ENCODE measurements around the gene SET. TPM values are rescaled to one million over a fixed set of nuclear protein-coding genes. Genes with fewer than 3 reads are reported as not detected.

SET gene
- total and polyA plus RNA-seq, 2 of the 13 experiments (the other 11 are each of a cell fraction or from before 2014, with no cell fraction given), result 94.2 to 611 TPM

- no peak for TF ChIP-seq ZBTB4 (CRISPR knock-in tag; IDR thresholded peaks at IDR 0.05; ENCODE audit: borderline replicate concordance)
- TF ChIP-seq NPAS2 (CRISPR knock-in tag; IDR thresholded peaks at IDR 0.05; ENCODE audit: borderline replicate concordance), result no peak
- TF ChIP-seq ZBTB21 (CRISPR knock-in tag; IDR thresholded peaks at IDR 0.05), result no peak
- TF ChIP-seq ZNF580 (CRISPR knock-in tag; IDR thresholded peaks at IDR 0.05; ENCODE audit: borderline replicate concordance, low read depth), result peak; percentile 44; the same call in 1 of the 2 replicates
- peak; percentile 100 for TF ChIP-seq SP4 (CRISPR knock-in tag; IDR thresholded peaks at IDR 0.05)
- peak; percentile 58 for TF ChIP-seq SP5 (CRISPR knock-in tag; IDR thresholded peaks at IDR 0.05; ENCODE audit: borderline replicate concordance, low read depth)
- no peak for TF ChIP-seq CSRNP2 (CRISPR knock-in tag; conservative IDR thresholded peaks at IDR 0.05; ENCODE audit: low read depth)
- no peak for TF ChIP-seq ETV6 (CRISPR knock-in tag; conservative IDR thresholded peaks at IDR 0.05)
- TF ChIP-seq PHF21A (CRISPR knock-in tag; IDR thresholded peaks at IDR 0.05), result peak; percentile 55; the same call in 1 of the 2 replicates
- no peak; the same call in 1 of the 2 replicates for TF ChIP-seq ZNF124 (CRISPR knock-in tag; IDR thresholded peaks at IDR 0.05)
- TF ChIP-seq PCBP1 (IDR thresholded peaks at IDR 0.05; ENCODE audit: borderline replicate concordance, low read depth, low read length), result no peak
- TF ChIP-seq NFE2L1 (CRISPR knock-in tag; IDR thresholded peaks at IDR 0.05; ENCODE audit: borderline replicate concordance), result no peak
- TF ChIP-seq ZIK1 (CRISPR knock-in tag; IDR thresholded peaks at IDR 0.05; ENCODE audit: borderline replicate concordance, low read depth), result no peak
- 0 out of 2 replicates have a peak, but pooled peaks have one; percentile 52 for TF ChIP-seq ZNF3 (CRISPR knock-in tag; IDR thresholded peaks at IDR 0.05)
- no peak for TF ChIP-seq POLR2AphosphoS2 (IDR thresholded peaks at IDR 0.05; ENCODE audit: low read depth, low read length)
- TF ChIP-seq RORA (CRISPR knock-in tag; IDR thresholded peaks at IDR 0.05), result no peak
- TF ChIP-seq NFYB (CRISPR knock-in tag; IDR thresholded peaks at IDR 0.05), result peak; percentile 95
- peak; percentile 77; the same call in 1 of the 2 replicates for TF ChIP-seq MXD3 (CRISPR knock-in tag; IDR thresholded peaks at IDR 0.05)
- TF ChIP-seq TFDP1 (CRISPR knock-in tag; IDR thresholded peaks at IDR 0.05; ENCODE audit: borderline replicate concordance), result peak; percentile 89
- no peak for TF ChIP-seq ZNF160 (CRISPR knock-in tag; IDR thresholded peaks at IDR 0.05)
- no peak; the same call in 1 of the 2 replicates for TF ChIP-seq CREM (IDR thresholded peaks at IDR 0.05)
- no peak for TF ChIP-seq CREM (CRISPR knock-in tag; IDR thresholded peaks at IDR 0.05)
- TF ChIP-seq ZNF891 (CRISPR knock-in tag; IDR thresholded peaks at IDR 0.05), result no peak; the same call in 1 of the 2 replicates
- peak; percentile 40 for TF ChIP-seq POGZ (CRISPR knock-in tag; IDR thresholded peaks at IDR 0.05)
These were observed 35.1 kb downstream of the SET start, which contains the start of gene ZDHHC12 (continued) for GRCh38 chr9:128723866-128724743.
